Cerebellar nuclear complex (tissue), 1 donor: ENCODE results near the gene FSTL4.

Experiments used
- DNase-seq, 2 experiments: peaks; one replicate each; lab custom pipeline; 2025; lab: John Stamatoyannopoulos, UW

The FSTL4 gene

GRCh38 chr5:133612249-133612860 is at the start of gene FSTL4:
Gene FSTL4 (minus strand): TSS chr5:133612541.
- no peak for DNase-seq

GRCh38 chr5:133661389-133661788 is 49.0 kb upstream of the FSTL4 start:
- no peak for DNase-seq

- no peak for DNase-seq
Observed at GRCh38 chr5:133658327-133658726, 46.0 kb upstream of the FSTL4 start.

GRCh38 chr5:133657036-133657435 is 44.7 kb upstream of the FSTL4 start:
- DNase-seq: no peak

- no peak for DNase-seq
Observed at GRCh38 chr5:133655966-133656365, 43.6 kb upstream of the FSTL4 start.

- no peak for DNase-seq
Observed at GRCh38 chr5:133653760-133654049, 41.4 kb upstream of the FSTL4 start.

- no peak for DNase-seq
Observed at GRCh38 chr5:133652951-133653759, 40.8 kb upstream of the FSTL4 start.

- DNase-seq: no peak
Observed at GRCh38 chr5:133644000-133644865, 31.9 kb upstream of the FSTL4 start.

- no peak for DNase-seq
Observed at GRCh38 chr5:133643365-133643764, 31.0 kb upstream of the FSTL4 start.

- no peak for DNase-seq
Observed at GRCh38 chr5:133642153-133642722, 29.9 kb upstream of the FSTL4 start.

- no peak for DNase-seq
Observed at GRCh38 chr5:133641683-133642082, 29.3 kb upstream of the FSTL4 start.

GRCh38 chr5:133639850-133640528 is 27.6 kb upstream of the FSTL4 start:
- DNase-seq: no peak

- no peak for DNase-seq
Observed at GRCh38 chr5:133638436-133638835, 26.1 kb upstream of the FSTL4 start.

- no peak for DNase-seq
Observed at GRCh38 chr5:133637206-133637605, 24.9 kb upstream of the FSTL4 start.

GRCh38 chr5:133635051-133635450 is 22.7 kb upstream of the FSTL4 start:
- no peak for DNase-seq

- DNase-seq: no peak
Observed at GRCh38 chr5:133627180-133627579, 14.8 kb upstream of the FSTL4 start.

- no peak for DNase-seq
Observed at GRCh38 chr5:133624316-133624715, 12.0 kb upstream of the FSTL4 start.

- DNase-seq: no peak
Observed at GRCh38 chr5:133618141-133618540, 5.8 kb upstream of the FSTL4 start.

GRCh38 chr5:133613743-133614142 is 1.4 kb upstream of the FSTL4 start:
- DNase-seq: no peak

GRCh38 chr5:133613184-133613583 is 843 bp upstream of the FSTL4 start:
- no peak for DNase-seq

- no peak for DNase-seq
Observed at GRCh38 chr5:133611357-133612248, 738 bp downstream of the FSTL4 start.
